ENCODE data around the gene LHFPL3.
"Not testable (repeated sequence)": the region's sequence is repeated elsewhere in the genome, so short reads cannot be mapped to it uniquely, and the experiment has no call there.

Gene LHFPL3

DNA sequence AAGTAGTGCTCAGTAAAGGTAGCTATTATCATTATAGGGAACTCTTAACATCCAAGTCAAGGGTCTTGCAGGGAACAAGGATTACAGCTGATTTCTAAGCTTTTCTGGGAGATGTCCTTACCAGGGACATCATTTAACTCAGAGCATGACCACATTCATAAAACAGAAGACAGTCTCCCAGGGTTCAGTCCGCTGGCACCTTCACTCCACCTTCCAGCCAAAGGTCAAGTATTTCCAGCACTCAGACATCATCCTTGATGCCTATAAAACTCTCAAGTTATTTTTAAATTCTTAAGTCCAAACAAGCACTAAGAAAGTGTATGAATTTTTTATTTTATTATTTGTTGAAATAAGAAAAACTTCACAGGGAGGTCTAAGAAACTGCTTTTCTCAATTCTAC lies 565.9 kb downstream of the LHFPL3 start:
- no peak for DNase-seq (ENCODE audit: low read depth in 1 of 2, low spot score in 1 of 2)

DNA sequence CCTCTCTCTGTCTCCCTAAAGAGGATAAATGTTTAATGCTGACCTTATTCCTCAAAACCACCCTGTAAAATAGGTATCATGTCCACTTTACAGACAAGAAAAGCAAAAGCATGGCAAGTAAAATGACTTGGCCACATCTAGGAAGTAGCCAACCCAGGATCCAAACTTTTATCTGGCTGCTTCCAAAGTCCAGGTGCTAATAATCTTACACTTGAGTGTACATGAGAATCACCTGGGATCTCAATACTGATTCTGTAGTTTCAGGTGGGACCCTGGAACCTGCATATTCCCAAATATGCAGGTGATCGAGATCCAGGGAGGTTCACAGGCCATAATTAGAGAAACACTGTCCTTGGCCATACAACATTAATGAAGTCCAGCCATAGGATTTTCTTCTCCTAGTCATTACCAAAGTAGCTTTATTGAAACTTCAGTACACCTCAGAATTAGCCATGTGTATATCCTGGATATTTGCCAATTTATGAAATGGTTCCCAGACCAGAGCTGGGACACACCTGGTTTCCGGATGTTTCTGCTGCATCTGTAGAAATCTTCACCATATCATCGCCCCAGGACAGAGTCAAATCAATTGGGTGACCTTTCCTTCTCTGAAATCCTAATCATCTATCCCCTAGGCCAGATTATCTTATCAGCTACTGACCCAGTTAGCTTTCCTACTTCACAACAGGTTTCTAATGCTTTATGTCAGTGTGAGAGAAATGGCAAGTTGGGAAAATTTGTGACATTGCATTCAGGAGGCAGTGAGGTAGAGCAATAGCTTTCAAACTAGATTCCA lies 566.5 kb downstream of the LHFPL3 start:
- no peak for DNase-seq (ENCODE audit: low read depth in 1 of 2, low spot score in 1 of 2)

DNA sequence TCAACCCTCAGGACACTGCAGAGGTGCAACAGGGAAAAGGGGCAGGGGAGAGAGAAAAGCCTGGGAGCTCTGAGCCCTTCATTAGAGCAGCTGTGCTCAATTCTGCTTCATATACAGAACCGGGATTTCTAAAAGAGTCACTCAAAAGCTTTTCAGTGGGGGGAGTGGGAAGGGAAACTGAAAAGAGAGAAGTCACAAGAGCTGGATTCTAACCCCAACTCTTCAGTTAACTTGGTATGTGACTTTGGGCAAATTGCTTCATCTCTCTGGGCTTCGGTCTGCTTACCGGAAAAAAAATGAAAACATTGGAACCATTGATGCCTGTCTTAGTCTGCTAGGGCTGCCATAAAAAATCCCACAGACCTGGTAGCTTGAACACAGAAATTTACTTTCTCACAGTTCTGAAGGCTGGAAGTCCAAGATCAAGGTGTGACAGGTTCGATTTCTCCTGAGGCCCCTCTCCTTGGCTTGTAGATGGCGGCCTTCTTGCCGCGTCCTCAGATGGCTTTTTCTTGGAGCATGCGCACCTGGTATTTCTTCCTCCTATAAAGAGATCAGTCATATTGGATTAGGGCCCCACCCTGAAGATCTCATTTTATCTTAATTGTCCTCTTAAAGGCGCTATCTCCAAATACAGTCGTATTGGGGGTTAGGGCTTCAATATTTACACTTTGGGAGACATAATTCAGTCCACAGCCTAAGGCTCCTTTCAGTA lies 567.3 kb downstream of the LHFPL3 start:
- no peak for DNase-seq (ENCODE audit: low read depth in 1 of 2, low spot score in 1 of 2)

DNA sequence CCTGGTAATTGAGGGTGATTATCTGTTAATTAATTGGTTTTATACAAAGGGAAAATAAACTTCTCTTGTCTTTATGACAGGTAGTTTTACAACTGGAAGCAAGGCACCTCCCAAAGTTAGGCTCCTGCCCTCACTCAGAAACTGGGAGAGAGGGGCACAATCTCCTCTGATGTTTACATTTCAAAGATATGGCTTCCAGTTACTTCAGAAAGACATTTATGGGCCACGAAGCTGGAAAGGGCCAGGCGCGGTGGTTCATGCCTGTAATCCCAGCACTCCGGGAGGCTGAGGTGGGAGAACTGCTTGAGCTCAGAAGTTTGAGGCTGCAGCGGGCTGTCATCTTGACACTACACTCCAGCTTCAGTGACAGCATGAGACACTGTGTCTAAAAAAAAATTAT lies 570.0 kb downstream of the LHFPL3 start:
- no peak for DNase-seq (ENCODE audit: low read depth in 1 of 2, low spot score in 1 of 2)

DNA sequence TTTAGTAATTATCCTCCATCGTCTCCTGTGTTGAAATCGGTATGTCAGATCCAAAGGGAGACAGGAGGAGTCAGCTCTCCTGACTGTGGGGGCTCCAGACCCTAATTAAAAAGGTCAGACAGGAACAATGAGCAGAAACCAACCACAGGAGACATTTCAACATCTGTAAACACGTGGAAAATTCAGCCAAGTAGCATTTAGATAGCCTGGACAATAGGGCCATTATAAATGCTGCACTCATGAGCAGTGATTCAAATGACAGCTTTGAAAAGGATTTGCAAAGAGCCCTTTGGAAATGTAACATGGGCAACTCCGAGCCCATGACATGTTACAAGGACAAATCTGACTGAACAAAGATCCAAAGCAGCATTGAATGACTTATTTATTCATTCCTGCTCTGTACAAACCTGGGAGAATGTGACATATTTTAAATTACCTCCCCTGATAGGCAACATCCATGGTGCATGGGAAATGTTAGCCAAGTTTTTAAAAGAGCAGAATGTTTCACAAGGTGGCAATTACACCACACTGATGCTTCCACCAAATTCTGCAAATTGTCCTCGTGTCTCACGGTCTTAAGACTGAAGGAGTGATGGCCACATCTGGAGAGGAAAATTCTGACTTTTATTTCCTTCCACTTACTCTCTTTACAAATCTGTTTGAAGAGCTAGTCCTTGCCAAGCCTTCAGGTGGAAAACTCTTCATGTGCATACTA lies 572.3 kb downstream of the LHFPL3 start:
- no peak for DNase-seq (ENCODE audit: low read depth in 1 of 2, low spot score in 1 of 2)

DNA sequence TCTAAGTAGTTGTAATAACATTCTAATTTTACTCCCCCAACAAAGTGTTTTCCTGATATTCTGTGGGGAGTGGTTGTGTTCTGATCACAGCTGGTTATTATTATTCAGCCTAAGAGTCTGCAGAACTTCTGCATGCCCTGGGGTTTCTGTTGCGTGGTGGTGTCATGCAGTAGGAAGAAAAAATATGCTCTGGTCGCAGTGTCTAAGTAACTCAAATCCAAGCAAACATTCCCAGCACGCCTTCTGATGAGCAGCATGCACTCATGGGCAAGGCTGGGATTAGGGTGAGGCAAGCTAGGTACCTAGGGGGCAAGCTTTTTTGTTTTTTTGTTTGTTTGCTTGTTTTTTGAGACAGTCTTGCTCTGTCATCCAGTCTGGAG lies 572.8 kb downstream of the LHFPL3 start:
- DNase-seq (ENCODE audit: low read depth in 1 of 2, low spot score in 1 of 2): no peak

DNA sequence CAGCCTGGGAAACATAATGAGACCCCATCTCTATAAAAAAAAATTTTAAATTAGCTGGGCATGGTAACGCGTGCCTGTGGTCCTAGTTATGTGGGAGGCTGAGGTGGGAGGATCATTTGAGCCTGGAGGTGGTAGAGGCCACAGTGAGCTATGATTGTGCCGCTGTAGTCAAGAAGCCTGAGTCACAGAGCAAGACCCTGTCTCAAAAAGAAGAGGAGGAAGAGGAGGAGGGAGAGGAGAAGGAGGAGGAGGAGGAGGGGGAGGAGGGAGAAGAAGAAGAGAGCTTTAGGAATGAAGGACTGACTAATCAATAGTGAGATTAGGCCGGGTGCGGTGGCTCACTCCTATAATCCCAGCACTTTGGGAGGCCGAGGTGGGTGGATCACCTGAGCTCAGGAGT lies 573.8 kb downstream of the LHFPL3 start:
- DNase-seq (ENCODE audit: low read depth in 1 of 2, low spot score in 1 of 2): no peak

DNA sequence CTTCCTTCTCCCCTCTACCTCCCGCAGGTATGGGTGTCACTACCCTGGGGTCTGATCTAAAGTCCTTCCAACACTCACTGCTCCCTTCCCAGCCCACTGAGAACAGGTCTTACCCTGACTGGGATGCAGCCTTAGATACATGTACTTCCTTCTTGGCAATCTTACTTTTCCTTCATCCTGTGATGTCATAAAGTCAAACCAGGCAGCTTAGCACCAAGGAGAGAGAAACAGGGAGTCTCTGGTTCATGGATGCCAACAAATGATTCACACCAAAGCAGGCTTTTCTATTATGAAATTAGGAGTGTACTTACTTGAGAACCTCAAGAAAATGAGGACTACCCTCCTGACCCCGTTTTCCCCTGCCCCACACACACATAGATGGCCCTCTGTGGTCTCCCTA lies 574.6 kb downstream of the LHFPL3 start:
- DNase-seq (ENCODE audit: low read depth in 1 of 2, low spot score in 1 of 2): no peak

DNA sequence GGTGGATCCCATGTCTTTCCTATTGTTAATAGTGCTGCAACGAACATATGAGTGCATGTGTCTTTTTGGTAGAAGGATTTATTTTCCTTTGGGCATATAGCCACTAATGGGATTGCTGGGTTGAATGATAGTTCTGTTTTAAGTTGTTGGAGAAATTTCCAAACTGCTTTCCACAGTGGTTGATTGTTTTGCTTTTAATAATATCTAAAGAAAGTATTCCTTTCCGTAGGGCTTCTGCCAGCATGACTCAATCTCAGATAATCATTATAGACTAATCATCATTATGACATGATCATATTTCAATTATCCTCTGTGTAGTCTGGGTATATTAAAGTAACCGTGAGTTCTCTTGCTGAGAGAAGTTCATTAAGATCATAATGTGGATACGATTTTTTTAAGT lies 575.4 kb downstream of the LHFPL3 start:
- no peak for DNase-seq (ENCODE audit: low read depth in 1 of 2, low spot score in 1 of 2)

DNA sequence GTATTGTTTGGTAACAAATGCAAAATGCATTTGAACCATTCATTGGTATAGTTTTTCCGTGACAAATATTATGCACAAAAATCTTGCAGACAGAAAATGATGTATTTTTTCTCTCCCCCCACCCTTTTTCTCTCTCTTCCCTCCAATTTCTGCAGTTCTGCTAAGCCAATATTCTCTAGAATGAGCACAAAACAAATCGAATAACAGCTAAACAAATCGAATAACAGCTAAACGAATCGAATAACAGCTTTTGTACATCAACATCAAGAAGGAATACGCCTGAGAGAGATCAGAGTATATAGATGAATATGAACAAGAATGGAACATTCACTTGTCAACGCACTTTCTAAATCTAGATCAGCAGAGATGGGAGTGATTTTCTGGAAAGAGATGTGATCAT lies 577.6 kb downstream of the LHFPL3 start:
- no peak for DNase-seq (ENCODE audit: low read depth in 1 of 2, low spot score in 1 of 2)

DNA sequence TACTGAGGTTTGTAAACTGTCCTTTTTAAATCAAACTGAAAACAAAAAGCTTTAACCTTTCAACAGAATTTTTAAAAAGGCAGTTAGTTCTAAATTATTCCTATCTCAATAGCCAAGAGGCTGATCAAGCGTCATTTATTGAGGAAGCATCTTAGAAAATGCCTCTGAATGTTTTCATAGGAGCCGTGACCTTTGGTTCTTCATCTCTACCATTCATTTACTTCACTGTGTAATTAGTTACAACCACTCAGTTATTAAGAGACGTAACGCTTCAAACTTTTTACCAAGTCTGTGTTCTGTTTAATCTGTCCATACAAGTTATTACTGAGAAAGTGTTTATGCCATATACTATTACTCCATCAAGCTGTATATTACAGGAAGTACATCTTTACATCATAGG lies 578.2 kb downstream of the LHFPL3 start:
- DNase-seq (ENCODE audit: low read depth in 1 of 2, low spot score in 1 of 2): no peak

DNA sequence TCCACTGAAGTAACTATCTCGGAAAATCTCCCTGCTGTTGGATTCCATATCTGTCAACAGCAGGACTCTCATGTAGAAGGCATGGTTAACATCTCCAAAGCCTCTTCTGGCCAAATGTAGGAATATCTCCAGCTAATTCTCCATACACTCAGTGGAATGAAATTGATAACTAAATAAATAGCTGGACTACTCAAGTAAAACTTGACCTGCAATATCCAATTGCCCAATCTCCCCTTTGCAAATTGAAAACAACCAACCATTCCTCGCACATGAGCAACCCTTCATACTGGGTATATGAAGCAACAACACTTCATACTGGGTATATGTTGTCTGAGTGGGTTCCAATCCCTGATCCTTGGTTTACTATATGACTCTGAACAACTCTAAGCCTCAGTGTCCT lies 580.2 kb downstream of the LHFPL3 start:
- DNase-seq (ENCODE audit: low read depth in 1 of 2, low spot score in 1 of 2): no peak

DNA sequence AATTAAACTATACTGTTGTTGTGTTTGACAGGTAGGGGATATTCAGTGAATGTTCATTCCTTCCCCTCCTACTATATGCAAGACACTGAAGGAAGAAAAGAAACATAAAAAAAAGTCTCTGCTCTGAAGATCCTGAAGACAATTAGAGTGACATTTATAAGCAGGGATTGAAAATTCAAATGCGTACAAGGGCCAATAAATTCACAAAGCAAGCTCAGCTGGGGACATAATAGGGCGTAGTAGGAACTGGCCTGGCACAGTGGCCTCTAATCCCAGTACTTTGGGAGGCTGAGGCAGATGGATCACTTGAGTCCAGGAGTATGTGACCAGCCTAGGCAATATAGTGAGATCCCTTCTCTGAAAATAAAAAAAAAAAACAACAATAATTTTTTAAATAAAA lies 580.7 kb downstream of the LHFPL3 start:
- DNase-seq (ENCODE audit: low read depth in 1 of 2, low spot score in 1 of 2): no peak

DNA sequence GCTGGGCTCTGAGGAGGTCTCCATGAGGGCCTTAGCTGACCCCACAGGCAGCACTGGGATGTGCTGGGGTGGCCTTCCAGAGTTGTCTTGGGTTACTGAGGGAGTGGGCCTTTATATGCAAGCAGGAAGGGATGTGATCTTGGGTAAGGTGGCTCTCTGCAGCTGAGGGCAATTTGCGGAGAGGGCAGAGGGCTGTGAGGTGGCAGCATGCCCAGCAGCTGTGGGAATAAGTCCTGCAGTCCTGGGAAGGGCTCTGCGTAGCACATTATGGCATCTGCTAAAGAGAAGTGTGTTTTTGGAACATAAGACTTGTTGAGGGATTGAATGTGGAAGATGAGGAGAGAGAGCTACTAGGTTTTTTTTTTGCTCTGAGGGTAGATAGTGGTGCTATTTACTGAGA lies 586.0 kb downstream of the LHFPL3 start:
- no peak for DNase-seq (ENCODE audit: low read depth in 1 of 2, low spot score in 1 of 2)

DNA sequence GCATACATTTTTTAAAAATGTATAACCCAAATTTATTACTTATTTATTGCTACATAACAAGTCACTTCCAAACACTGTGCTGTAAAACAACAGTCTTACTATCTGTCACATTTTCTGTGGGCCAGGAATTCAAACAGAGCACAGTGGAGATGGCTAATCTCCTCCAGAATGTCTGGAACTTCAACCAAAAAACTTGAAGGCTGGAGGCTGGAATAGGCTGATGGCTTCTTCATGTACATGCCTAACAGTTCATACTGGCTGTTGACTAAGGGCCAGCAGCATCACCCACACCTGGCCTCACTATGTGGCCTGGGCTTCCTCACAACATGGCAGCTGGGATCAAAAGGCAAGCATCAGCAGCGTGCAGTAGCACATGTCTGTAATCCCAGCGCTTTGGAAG lies 593.2 kb downstream of the LHFPL3 start:
- DNase-seq (ENCODE audit: low read depth in 1 of 2, low spot score in 1 of 2): no peak

DNA sequence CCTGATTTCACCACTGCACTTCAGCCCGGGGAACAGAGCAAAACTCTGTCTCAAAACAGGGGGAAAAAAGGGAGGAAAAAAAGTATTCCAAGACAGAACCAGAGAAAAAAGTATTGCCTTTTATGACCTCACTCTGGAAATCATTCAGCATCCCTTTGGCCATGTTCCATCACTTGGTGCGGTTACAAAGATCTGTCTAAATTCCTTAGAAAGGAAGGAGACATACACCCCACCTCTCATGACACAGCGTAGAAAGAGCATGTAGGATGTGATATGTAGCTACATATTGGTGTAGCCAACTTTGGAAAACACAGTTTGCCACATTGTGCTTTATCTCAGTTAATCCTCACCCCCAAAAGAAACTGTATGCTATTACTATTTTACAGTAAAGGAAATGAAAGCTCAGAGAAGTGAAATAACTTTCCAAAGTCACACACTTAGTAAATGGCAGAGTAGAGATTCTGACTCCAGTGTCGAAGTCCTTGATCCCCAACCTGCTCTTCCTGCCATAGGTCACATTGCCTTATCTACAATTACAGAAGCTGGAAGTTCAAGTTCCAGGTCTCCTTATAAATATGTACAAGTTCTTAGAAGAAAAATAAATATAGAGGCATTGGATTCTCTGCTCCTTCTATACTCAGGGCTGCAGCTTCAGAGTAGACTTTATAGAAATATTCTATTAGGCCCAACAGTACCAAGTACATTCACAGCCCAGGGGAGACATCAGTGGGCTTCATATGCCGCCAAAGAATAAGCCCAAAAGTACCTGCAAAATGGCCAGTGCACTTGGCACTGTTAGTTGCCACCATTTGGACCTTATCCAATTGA lies 594.0 kb downstream of the LHFPL3 start:
- DNase-seq (ENCODE audit: low read depth in 1 of 2, low spot score in 1 of 2): no peak

DNA sequence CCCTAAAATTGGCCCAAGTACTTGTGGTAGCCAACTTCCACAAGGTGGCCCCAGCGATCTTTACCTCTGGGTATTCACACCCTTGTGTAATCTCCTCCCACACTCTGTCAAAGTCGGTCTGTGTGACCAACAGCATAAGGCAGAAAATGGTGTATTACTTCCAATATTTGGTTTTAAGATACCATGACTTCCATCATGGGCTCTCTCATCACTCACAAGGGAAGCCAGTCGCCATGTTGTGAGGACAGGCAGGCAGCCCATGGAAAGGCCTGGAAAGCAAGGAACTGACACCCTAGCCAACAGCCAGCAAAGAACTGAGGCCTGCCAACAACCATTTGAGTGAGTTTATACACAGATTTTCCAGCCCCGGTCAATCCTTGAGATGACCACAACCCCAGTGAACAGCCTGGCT lies 594.6 kb downstream of the LHFPL3 start:
- DNase-seq (ENCODE audit: low read depth in 1 of 2, low spot score in 1 of 2): peak; percentile 31 to 62

DNA sequence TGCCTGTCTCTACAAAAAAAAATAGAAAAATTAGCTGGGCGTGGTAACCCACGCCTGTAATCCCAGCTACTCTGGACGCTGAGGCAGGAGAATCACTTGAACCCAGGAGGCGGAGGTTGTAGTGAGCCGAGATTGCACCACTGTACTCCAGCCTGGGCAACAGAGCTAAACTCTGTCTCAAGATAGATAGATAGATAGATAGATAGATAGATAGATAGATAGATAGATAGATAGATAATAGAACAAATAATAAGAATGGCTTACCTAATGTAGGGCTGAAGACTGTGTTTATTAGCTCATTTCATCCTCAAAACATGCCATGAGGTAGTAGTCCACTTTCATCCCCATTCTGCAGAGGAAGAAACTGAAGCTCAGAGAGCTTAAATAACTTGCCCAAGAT lies 597.8 kb downstream of the LHFPL3 start:
- not testable (repeated sequence) for DNase-seq (ENCODE audit: low read depth in 1 of 2, low spot score in 1 of 2)

DNA sequence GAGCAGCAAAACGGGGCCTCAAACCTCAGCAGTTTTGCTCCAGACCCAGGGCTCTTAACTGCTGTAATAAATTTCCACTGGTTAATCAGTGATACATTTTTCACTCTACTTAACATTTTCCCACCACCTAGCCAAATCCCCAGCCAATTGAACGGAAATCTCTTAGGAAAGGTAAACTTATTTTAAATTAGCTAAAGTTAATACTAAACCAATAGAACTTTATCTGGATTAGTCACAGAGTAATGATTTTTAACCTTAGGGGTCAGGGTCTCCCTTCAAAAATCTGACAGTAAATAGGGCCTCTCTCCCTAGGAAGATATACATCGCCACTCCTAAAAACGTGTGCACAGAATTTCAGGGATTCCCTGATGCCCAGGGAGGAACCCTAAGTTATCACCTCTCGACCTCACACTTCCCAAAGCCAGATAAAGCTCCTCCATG lies 598.2 kb downstream of the LHFPL3 start:
- no peak for DNase-seq (ENCODE audit: low read depth in 1 of 2, low spot score in 1 of 2)

DNA sequence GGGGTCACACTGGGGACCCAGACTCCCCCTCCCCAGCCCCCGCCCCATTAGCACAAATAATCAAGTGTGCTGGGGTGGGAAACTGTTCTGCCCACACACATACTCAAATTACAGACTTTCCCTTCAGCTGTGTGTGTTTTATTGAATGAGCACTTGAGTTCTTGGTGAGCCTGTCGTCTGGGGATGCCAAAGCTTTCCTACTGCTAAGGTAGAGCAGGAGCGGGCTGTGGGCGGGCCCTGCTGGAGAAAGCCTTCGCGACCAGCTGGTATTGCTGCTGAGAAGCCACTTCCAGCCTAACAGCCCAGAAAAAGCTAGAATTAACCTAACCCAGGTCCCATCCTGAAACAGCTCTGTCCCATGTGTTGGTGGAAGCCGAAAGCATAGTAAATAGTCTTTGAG lies 598.7 kb downstream of the LHFPL3 start:
- no peak for DNase-seq (ENCODE audit: low read depth in 1 of 2, low spot score in 1 of 2)

DNA sequence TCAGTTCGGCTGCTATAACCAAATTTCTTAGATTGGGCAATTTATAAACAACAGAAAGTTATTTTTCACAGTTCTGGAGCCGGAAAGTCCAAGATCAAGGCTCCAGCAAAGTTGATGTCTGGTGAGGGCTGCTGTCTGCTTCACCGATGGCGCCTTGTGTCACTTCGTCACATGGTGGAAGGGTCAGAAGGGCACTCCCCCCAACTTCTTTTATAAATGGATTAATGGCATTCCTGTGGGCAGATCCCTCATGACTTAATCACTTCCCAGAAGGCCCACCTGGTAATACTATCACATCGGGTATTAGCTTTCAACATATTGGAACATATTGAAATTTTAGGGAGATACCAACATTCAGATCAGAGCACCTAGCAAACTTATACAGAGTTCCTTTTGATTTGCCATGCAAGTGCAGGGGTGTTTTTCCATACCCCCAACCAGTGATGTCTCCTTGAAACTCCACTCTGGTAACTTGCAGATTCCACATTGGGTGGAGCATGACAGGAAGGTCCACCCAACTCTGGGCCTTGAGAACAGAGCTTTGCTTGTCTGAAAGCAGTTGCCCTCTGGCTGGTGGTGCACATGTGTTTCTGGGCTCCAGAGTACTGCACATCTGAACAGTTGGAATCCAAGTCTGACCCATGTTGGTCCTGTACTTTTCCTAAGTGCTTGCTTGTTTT lies 600.5 kb downstream of the LHFPL3 start:
- DNase-seq (ENCODE audit: low read depth in 1 of 2, low spot score in 1 of 2): no peak
